HepG2 (cell line): ENCODE measurements around the gene SVOP. TPM values are rescaled to one million over a fixed set of nuclear protein-coding genes. Genes with fewer than 3 reads are reported as not detected.

ENCODE experiments used
- ATAC-seq: fragments of 200-7000 bp; cut with Tn5 transposase; 3 replicates; pipeline ENCODE4 v1.9.1; 2020; ENCODE audit warnings: mild to moderate bottlenecking, moderate library complexity
- BruUV-seq: library from RNA; stranded (reverse); fragments of 400-500 nt; replicated peaks from 2 replicates; lab custom pipeline; 2021; lab: Mats Ljungman, UMichigan
- CTCF ChIA-PET: fragments of 300-600 bp; formaldehyde crosslinking; extraction: SDS; loops from one replicate; lab custom pipeline; 2021; ENCODE audit warnings: low total read pairs, inconsistent platforms, low intra/inter-chr PET ratio; lab: Yijun Ruan, JAX
- POLR2A ChIA-PET: fragments of 350-600 bp; sonication (Branson Sonifier 250); formaldehyde crosslinking; loops from one replicate; lab custom pipeline; 2020; ENCODE audit warnings: antibody characterized with exemption, inconsistent platforms; lab: Yijun Ruan, JAX
- DNase-seq: peaks from one replicate; pipeline ENCODE4 v3.0.0-alpha.2; 2015; ENCODE audit warnings: low spot score
- FAIRE-seq: peaks from 3 replicates; lab custom pipeline; 2011; peaks lifted over from hg19 to GRCh38; lab: Jason Lieb, UNC
- H2AFZ ChIP-seq: one replicate; pipeline ENCODE4 v1.6.1; 2011; ENCODE audit warnings: low read length, inconsistent platforms
- H3K27ac ChIP-seq: fragments of 300-600 bp; 3 replicates; pipeline ENCODE4 v1.8.0; 2011; ENCODE audit warnings: mixed run types, mild to moderate bottlenecking, mixed read lengths, low read length, inconsistent platforms; ENCODE audit not compliant: insufficient read depth; ENCODE audit errors: extremely low read length
- H3K27me3 ChIP-seq, 2 experiments: fragments of 200-600 bp in 1 of 2; 2 replicates in 1 of 2; 3 replicates in 1 of 2; pipeline versions ENCODE4 v1.6.0 to v1.8.0; 2011; ENCODE audit warnings: low read length in 2 of 2, mild to moderate bottlenecking in 2 of 2, moderate library complexity in 2 of 2, inconsistent platforms in 1 of 2; ENCODE audit not compliant: insufficient read depth in 2 of 2, control insufficient read depth in 1 of 2
- H3K36me3 ChIP-seq, 2 experiments: fragments of 200-600 bp in 1 of 2; replicated peaks in 1 of 2; 2 replicates in 1 of 2; 3 replicates in 1 of 2; pipeline versions ENCODE4 v1.5.1 to v1.8.0; 2011; ENCODE audit warnings: low read length in 2 of 2, inconsistent platforms in 1 of 2; ENCODE audit not compliant: insufficient read depth in 2 of 2, control insufficient read depth in 1 of 2
- H3K4me1 ChIP-seq: 2 replicates; pipeline ENCODE4 v1.5.1; 2012; ENCODE audit warnings: low read length, inconsistent platforms; ENCODE audit not compliant: insufficient read depth
- H3K4me2 ChIP-seq: 2 replicates; pipeline ENCODE4 v1.6.0; 2011; ENCODE audit warnings: low read depth, low read length, inconsistent platforms
- H3K4me3 ChIP-seq, 3 experiments: fragments of 200-600 bp in 1 of 3; sonication (generic), shearing (Covaris generic) in 1 of 3; replicated peaks in 1 of 3; 2 replicates each; pipeline ENCODE4 v1.5.1; 2011 to 2016; ENCODE audit warnings: low read length in 3 of 3, inconsistent platforms in 2 of 3, low read depth in 2 of 3, mild to moderate bottlenecking in 2 of 3, control low read depth in 1 of 3, mixed read lengths in 1 of 3; ENCODE audit not compliant: insufficient read depth in 1 of 3
- H3K79me2 ChIP-seq: one replicate; pipeline ENCODE4 v1.6.1; 2011; ENCODE audit warnings: low read length, inconsistent platforms; ENCODE audit not compliant: insufficient read depth
- H3K9ac ChIP-seq: 2 replicates; pipeline ENCODE4 v1.6.0; 2011; ENCODE audit warnings: mild to moderate bottlenecking, low read depth, low read length, inconsistent platforms; ENCODE audit not compliant: insufficient read depth
- H3K9me3 ChIP-seq: 2 replicates; pipeline ENCODE4 v1.5.1; 2012; ENCODE audit warnings: mild to moderate bottlenecking, low read length
- H4K20me1 ChIP-seq: 2 replicates; pipeline ENCODE4 v1.6.0; 2011; ENCODE audit warnings: inconsistent platforms, mild to moderate bottlenecking, low read length, moderate library complexity; ENCODE audit not compliant: insufficient read depth
- ATM ChIP-seq: fragments of 450-650 bp; IDR thresholded peaks from 2 replicates; pipeline ENCODE4 v1.7.1; 2017; ENCODE audit warnings: mild to moderate bottlenecking, borderline replicate concordance
- HNRNPK ChIP-seq: fragments of 200-400 bp; formaldehyde crosslinking; IDR thresholded peaks from 2 replicates; pipeline ENCODE4 v1.6.1; 2018; ENCODE audit warnings: low read length, low read depth, moderate library complexity, mild to moderate bottlenecking; ENCODE audit not compliant: poor library complexity, severe bottlenecking
- JUNB ChIP-seq: sonication (generic); formaldehyde crosslinking; IDR thresholded peaks from 2 replicates; pipeline ENCODE4 v1.8.0; 2022; ENCODE audit warnings: missing genetic modification reagents, mild to moderate bottlenecking, borderline replicate concordance
- MEF2D ChIP-seq: sonication (generic); formaldehyde crosslinking; IDR thresholded peaks from 2 replicates; pipeline ENCODE4 v1.5.1; 2020; ENCODE audit warnings: mild to moderate bottlenecking, missing genetic modification reagents
- MEIS2 ChIP-seq: sonication (generic); formaldehyde crosslinking; IDR thresholded peaks from 2 replicates; pipeline ENCODE4 v1.9.0; 2021; ENCODE audit warnings: mild to moderate bottlenecking, missing genetic modification reagents
- POGZ ChIP-seq: sonication (generic); formaldehyde crosslinking; IDR thresholded peaks from 2 replicates; pipeline ENCODE4 v1.4.0; 2020; ENCODE audit warnings: mild to moderate bottlenecking, missing genetic modification reagents
- SALL2 ChIP-seq: sonication (generic); formaldehyde crosslinking; IDR thresholded peaks from 2 replicates; pipeline ENCODE4 v1.8.1; 2023; ENCODE audit warnings: mild to moderate bottlenecking, missing genetic modification reagents, inconsistent platforms
- SIX1 ChIP-seq: sonication (generic); formaldehyde crosslinking; IDR thresholded peaks from 2 replicates; pipeline ENCODE4 v1.4.0; 2020; ENCODE audit warnings: missing genetic modification reagents, borderline replicate concordance
- SRSF4 ChIP-seq: fragments of 200-400 bp; formaldehyde crosslinking; IDR thresholded peaks from one replicate; pipeline ENCODE4 v1.6.1; 2018; ENCODE audit warnings: mild to moderate bottlenecking, low read depth, low read length, moderate library complexity; ENCODE audit not compliant: poor library complexity, severe bottlenecking
- ZBTB42 ChIP-seq: sonication (generic); formaldehyde crosslinking; IDR thresholded peaks from 2 replicates; pipeline ENCODE4 v1.5.0; 2020; ENCODE audit warnings: mild to moderate bottlenecking, missing genetic modification reagents
- ZNF253 ChIP-seq: sonication (generic); formaldehyde crosslinking; IDR thresholded peaks from 2 replicates; pipeline ENCODE4 v1.8.0; 2022; ENCODE audit warnings: mild to moderate bottlenecking, missing genetic modification reagents, borderline replicate concordance
- ZNF274 ChIP-seq: sonication (generic); formaldehyde crosslinking; IDR thresholded peaks from 2 replicates; pipeline ENCODE4 v1.5.1; 2020; ENCODE audit warnings: mild to moderate bottlenecking, missing genetic modification reagents
- ZNF34 ChIP-seq: sonication (generic); formaldehyde crosslinking; IDR thresholded peaks from 2 replicates; pipeline ENCODE4 v1.4.0; 2020; ENCODE audit warnings: mild to moderate bottlenecking, missing genetic modification reagents, borderline replicate concordance
- ZNF552 ChIP-seq: sonication (generic); formaldehyde crosslinking; IDR thresholded peaks from 2 replicates; pipeline ENCODE4 v1.9.0; 2022; ENCODE audit warnings: missing genetic modification reagents, mild to moderate bottlenecking, borderline replicate concordance
- ZNF639 ChIP-seq: conservative IDR thresholded peaks from 2 replicates; pipeline ENCODE4 v1.6.1; 2018; ENCODE audit warnings: missing genetic modification reagents
- WGBS: methylation state at CpG from one replicate; pipeline ENCODE4 v1.1.6; 2017; ENCODE audit warnings: low lambda C conversion rate; 5-methylcytosine and 5-hydroxymethylcytosine counted together
- in situ Hi-C: cut with HindIII; loops from 2 replicates; pipeline ENCODE4 v1.10.0; 2017; ENCODE audit warnings: low pct_unique_long_range_greater_than_20kb; ENCODE audit not compliant: extremely low pct_ligation_motif_present
- intact Hi-C: fragments of 100-400 bp; cut with micrococcal nuclease; formaldehyde crosslinking; loops from one replicate; pipeline ENCODE4 v1.10.0; 2022; ENCODE audit not compliant: unreplicated experiment
- polyA plus RNA-seq, 8 experiments: library from polyadenylated mRNA; depleted of rRNA in 3 of 8; stranded (reverse) in 7 of 8; unstranded in 1 of 8; fragments of >200 nt; fragmentation: Illumina TruSeq in 4 of 8; extraction: Trizol in 4 of 8; gene quantifications; 2 replicates each; pipeline versions ENCODE4 v1.2.1 to v1.2.3, GENCODE V29; 2011 to 2016; ENCODE audit warnings: low read depth in 4 of 8, missing spikeins in 1 of 8, mixed read lengths in 1 of 8; ENCODE audit not compliant: insufficient read depth in 1 of 8
- total RNA-seq, 5 experiments: library from RNA; depleted of rRNA; stranded (reverse); fragments of >200 nt; fragmentation: Illumina TruSeq; extraction: Trizol; gene quantifications; 2 replicates each; pipeline ENCODE4 v1.2.3, GENCODE V29; 2016; ENCODE audit warnings: low read depth in 1 of 5

Gene SVOP
- total and polyA plus RNA-seq, 2 of the 13 experiments (the other 11 are each of a cell fraction or from before 2014, with no cell fraction given) = not detected

DNA sequence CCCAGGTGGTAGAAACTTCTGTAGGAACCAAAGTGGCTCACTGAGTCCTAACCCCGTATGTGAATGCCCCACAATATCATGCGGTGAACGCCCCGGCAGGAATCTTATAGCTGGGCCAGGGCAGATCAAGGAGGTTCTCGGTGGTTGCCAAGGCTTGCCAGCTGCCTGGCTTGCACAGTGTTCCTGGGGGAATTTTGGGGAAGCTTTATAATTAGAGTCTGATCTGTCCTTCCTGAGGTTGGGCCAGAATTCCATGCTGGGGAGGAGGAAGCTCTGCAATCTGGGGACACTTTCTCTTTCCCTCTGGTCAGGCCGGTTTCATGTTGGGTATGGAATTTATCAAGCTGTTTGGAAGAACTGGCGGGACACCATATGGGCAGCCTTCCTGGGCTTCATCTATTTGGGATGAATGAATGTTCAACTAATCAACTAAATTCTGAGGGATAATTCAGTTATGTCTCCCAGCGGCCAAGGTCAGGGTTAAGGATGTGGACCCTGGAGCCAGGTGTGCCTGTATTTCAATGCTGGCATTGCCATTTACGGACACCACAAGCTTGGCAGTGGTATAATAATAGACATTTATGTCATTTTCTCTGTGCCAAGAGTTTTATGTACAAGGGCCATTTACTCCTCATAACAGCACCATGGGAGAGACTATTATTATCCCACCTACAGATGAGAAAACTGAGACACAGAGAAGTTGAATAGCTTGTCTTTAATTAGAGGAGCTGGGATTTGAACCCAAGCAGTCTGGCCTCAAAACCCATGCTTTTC, 54.3 kb downstream of the SVOP start:
- DNase-seq = no peak
- in situ Hi-C loops = no loop called here
- H3K27ac ChIP-seq = no peak overlapping the region
- H3K36me3 ChIP-seq = no peaks in the 10 kb centered on the region
- H4K20me1 ChIP-seq = no peaks in the 10 kb centered on the region
- CTCF ChIA-PET = no interaction called here
- H3K9ac ChIP-seq = no peak overlapping the region
- 76% methylated on average over 7 of the region's 9 CpGs for WGBS
- no TSS peak for BruUV-seq
- POLR2A ChIA-PET = no interaction called here
- H2AFZ ChIP-seq = no peak overlapping the region
- peaks cover 0 to 3% of the 10 kb centered on the region in 2 experiments; a peak in 1 of 5 replicates for H3K27me3 ChIP-seq
- no peak for ATAC-seq
- H3K79me2 ChIP-seq = no peaks in the 10 kb centered on the region
- H3K9me3 ChIP-seq = no peaks in the 10 kb centered on the region
- no peak for FAIRE-seq
- intact Hi-C loops = no loop called here
- H3K4me2 ChIP-seq = no peak overlapping the region
- H3K4me3 ChIP-seq = no peak overlapping the region
- peaks cover 5% of the 10 kb centered on the region; the same call in 1 of the 2 replicates for H3K4me1 ChIP-seq
- TF ChIP-seq JUNB (CRISPR knock-in tag) (no peak), ZNF253 (CRISPR knock-in tag) (no peak), ZNF34 (CRISPR knock-in tag) (no peak), SALL2 (CRISPR knock-in tag) (no peak), SRSF4 (no peak), SIX1 (CRISPR knock-in tag) (no peak), ZBTB42 (CRISPR knock-in tag) (no peak), HNRNPK (no peak), MEF2D (no peak), ZNF552 (CRISPR knock-in tag) (no peak), ATM (no peak), MEIS2 (no peak), POGZ (CRISPR knock-in tag) (no peak), ZNF274 (CRISPR knock-in tag) (no peak), ZNF639 (CRISPR knock-in tag) (no peak)
